MM.1S (cell line): Measurements from ENCODE around the gene EXOSC9.

ENCODE experiments used
- DNase-seq: peaks from one replicate; pipeline ENCODE4 v3.0.0-alpha.2; 2015
- H2AFZ ChIP-seq: fragments of 300-600 bp; sonication (generic); 2 replicates; pipeline ENCODE4 v1.6.0; 2016; ENCODE audit warnings: antibody characterized with exemption, low read length
- H3F3A ChIP-seq: fragments of 300-600 bp; sonication (generic); 2 replicates; pipeline ENCODE4 v1.6.1; 2016; ENCODE audit warnings: mild to moderate bottlenecking, antibody characterized with exemption, low read length, moderate library complexity, mixed read lengths; ENCODE audit not compliant: insufficient read depth
- H3K27ac ChIP-seq: fragments of 300-600 bp; sonication (generic); 2 replicates; pipeline ENCODE4 v1.5.1; 2016; ENCODE audit warnings: mild to moderate bottlenecking, low read length
- H3K27me3 ChIP-seq: fragments of 300-600 bp; sonication (generic); replicated peaks from 2 replicates; pipeline ENCODE4 v1.6.0; 2016; ENCODE audit warnings: low read length; ENCODE audit not compliant: insufficient read depth
- H3K36me3 ChIP-seq: fragments of 300-600 bp; sonication (generic); replicated peaks from 2 replicates; pipeline ENCODE4 v1.6.1; 2016; ENCODE audit warnings: mild to moderate bottlenecking, low read length, mixed read lengths; ENCODE audit not compliant: insufficient read depth
- H3K4me1 ChIP-seq: fragments of 300-600 bp; sonication (generic); 2 replicates; pipeline ENCODE4 v1.6.1; 2016; ENCODE audit warnings: low read length, mixed read lengths
- H3K4me2 ChIP-seq: fragments of 300-600 bp; sonication (generic); 2 replicates; pipeline ENCODE4 v1.6.0; 2016; ENCODE audit warnings: low read depth, low read length
- H3K4me3 ChIP-seq: fragments of 300-600 bp; sonication (generic); 2 replicates; pipeline ENCODE4 v1.5.1; 2016; ENCODE audit warnings: low read length, mixed read lengths
- H3K79me2 ChIP-seq: fragments of 300-600 bp; sonication (generic); 2 replicates; pipeline ENCODE4 v1.6.1; 2016; ENCODE audit warnings: mixed run types, low read length, mixed read lengths
- H3K9ac ChIP-seq: fragments of 300-600 bp; sonication (generic); 2 replicates; pipeline ENCODE4 v1.6.1; 2016; ENCODE audit warnings: low read length, mixed read lengths
- H3K9me2 ChIP-seq: fragments of 300-600 bp; sonication (generic); replicated peaks from 2 replicates; pipeline ENCODE4 v1.6.1; 2016; ENCODE audit warnings: mild to moderate bottlenecking, low read length, mixed read lengths; ENCODE audit not compliant: insufficient read depth
- H3K9me3 ChIP-seq: fragments of 300-600 bp; sonication (generic); replicated peaks from 2 replicates; pipeline ENCODE4 v1.6.1; 2016; ENCODE audit warnings: mild to moderate bottlenecking, low read length, mixed read lengths; ENCODE audit not compliant: insufficient read depth
- H4K20me1 ChIP-seq: fragments of 300-600 bp; sonication (generic); 2 replicates; pipeline ENCODE4 v1.6.1; 2016; ENCODE audit warnings: mild to moderate bottlenecking, low read length, moderate library complexity, mixed read lengths; ENCODE audit not compliant: insufficient read depth
- EZH2 ChIP-seq: fragments of 300-600 bp; sonication (generic); optimal IDR thresholded peaks from 2 replicates; pipeline ENCODE3; 2017; ENCODE audit warnings: low read depth, mild to moderate bottlenecking, antibody characterized with exemption, low read length, mixed read lengths
- EZH2phosphoT487 ChIP-seq: fragments of 300-600 bp; sonication (generic); IDR thresholded peaks from 2 replicates; pipeline ENCODE4 v1.6.1; 2018; ENCODE audit warnings: antibody characterized with exemption, low read length
- TF ChIP-seq, protein P1 (sequence below): fragments of 300-600 bp; sonication (generic); IDR thresholded peaks from 2 replicates; pipeline ENCODE4 v1.5.1; 2016; ENCODE audit warnings: antibody characterized with exemption, low read length, mixed read lengths

The EXOSC9 gene

DNA sequence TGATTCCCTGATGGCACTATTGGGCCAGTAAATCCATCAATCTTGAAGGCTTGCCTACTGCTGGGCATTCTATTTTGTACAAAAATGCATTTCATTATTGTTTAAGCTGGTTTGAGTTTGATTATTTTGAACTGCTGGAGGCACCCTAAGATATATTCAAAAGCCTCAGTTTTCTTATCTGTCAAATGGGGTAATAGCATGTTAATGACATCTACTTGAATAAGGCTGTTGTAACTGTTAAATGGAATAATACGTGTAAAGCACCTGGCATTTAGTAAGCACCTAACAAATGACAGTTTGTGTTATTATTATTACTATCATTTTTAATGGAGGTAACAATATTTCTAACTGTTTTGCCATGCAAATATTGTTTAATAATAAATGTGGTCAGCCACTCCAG lies 29.3 kb upstream of the EXOSC9 start:
- no peak overlapping the region for H2AFZ ChIP-seq
- no peak for TF ChIP-seq EZH2
- TF ChIP-seq, protein P1, sequence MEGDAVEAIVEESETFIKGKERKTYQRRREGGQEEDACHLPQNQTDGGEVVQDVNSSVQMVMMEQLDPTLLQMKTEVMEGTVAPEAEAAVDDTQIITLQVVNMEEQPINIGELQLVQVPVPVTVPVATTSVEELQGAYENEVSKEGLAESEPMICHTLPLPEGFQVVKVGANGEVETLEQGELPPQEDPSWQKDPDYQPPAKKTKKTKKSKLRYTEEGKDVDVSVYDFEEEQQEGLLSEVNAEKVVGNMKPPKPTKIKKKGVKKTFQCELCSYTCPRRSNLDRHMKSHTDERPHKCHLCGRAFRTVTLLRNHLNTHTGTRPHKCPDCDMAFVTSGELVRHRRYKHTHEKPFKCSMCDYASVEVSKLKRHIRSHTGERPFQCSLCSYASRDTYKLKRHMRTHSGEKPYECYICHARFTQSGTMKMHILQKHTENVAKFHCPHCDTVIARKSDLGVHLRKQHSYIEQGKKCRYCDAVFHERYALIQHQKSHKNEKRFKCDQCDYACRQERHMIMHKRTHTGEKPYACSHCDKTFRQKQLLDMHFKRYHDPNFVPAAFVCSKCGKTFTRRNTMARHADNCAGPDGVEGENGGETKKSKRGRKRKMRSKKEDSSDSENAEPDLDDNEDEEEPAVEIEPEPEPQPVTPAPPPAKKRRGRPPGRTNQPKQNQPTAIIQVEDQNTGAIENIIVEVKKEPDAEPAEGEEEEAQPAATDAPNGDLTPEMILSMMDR = no peak
- TF ChIP-seq EZH2phosphoT487 = no peak
- no peak overlapping the region for H3K4me3 ChIP-seq
- no peaks in the 10 kb centered on the region for H3K27me3 ChIP-seq
- H3K4me1 ChIP-seq = no peaks in the 10 kb centered on the region
- H3F3A ChIP-seq = no peaks in the 10 kb centered on the region
- no peaks in the 10 kb centered on the region for H3K36me3 ChIP-seq
- no peak overlapping the region for H3K4me2 ChIP-seq
- H3K9me2 ChIP-seq = no peaks in the 10 kb centered on the region
- no peak overlapping the region for H3K9ac ChIP-seq
- no peak overlapping the region for H3K27ac ChIP-seq
- DNase-seq = no peak
- no peaks in the 10 kb centered on the region for H3K79me2 ChIP-seq
- no peaks in the 10 kb centered on the region for H3K9me3 ChIP-seq
- no peaks in the 10 kb centered on the region for H4K20me1 ChIP-seq

DNA sequence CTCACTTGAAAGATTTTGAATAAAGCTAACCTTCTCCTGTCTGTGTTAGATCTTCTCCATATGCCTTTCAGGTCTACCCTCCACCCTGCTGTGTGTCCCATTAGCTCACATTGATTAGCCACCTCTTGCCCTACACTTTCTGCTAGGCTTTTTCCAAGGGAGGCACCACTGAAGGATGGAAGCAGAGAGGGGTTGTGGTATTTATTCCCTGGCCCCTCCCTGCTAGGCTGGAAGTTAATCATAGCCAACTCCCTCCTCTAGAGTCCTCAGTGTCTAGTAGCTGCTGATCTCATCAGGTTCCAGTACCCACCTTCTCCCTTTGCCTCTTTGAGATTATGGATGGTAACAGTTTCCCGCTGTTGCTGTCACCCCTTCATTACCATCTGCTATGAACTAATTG lies 27.2 kb upstream of the EXOSC9 start:
- Histone ChIP-seq H3K4me3 (no peak overlapping the region), H4K20me1 (no peaks in the 10 kb centered on the region), H3K79me2 (no peaks in the 10 kb centered on the region), H3K4me2 (no peak overlapping the region), H3K4me1 (no peaks in the 10 kb centered on the region), H3K9ac (no peak overlapping the region), H3K36me3 (no peaks in the 10 kb centered on the region), H3K27me3 (no peaks in the 10 kb centered on the region), H3K9me3 (no peaks in the 10 kb centered on the region), H3F3A (no peaks in the 10 kb centered on the region), H3K27ac (no peak overlapping the region), H2AFZ (no peak overlapping the region), H3K9me2 (no peaks in the 10 kb centered on the region)
- no peak for DNase-seq
- TF ChIP-seq, protein P1 = no peak
- TF ChIP-seq EZH2 (no peak), EZH2phosphoT487 (no peak)

DNA sequence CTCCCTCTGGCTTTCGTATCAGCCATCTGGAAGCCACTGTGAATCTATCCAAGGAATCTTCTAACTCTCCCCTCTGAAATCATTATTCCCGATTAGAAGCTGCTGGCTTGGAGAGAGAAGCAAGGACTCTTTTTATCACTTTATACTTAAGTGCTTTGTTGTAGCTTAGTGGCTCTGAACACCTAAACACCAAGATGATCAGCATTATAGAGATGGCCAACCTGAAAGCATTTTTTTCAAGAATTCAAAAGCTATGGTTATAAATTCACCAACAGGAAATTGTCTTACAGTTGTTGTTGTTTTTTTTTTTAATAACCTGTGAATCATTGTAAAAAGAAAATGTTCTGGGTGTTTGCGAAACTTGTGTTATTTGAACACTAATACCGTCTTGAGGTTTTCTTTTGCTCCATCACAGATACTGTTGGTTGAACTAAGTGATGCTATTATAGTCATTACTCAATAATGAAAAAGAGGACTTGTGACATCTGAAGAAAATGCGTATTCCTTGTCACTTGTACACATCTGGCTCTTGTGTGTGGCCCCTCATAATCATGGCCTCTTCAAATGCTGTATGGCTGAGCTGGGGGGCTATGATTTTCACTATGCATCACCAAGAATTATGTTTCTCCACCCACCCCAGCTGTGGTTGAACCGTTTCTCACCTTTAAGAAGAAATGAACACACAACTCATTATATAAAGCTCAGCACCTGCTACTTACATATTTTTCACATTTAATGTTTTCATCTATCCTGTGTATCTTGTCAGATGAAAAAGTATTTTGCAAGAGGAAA lies 24.3 kb upstream of the EXOSC9 start:
- no peaks in the 10 kb centered on the region for H3K27me3 ChIP-seq
- no peak overlapping the region for H3K4me3 ChIP-seq
- no peaks in the 10 kb centered on the region for H3K79me2 ChIP-seq
- no peaks in the 10 kb centered on the region for H3K36me3 ChIP-seq
- H3K9ac ChIP-seq = no peak overlapping the region
- H4K20me1 ChIP-seq = no peaks in the 10 kb centered on the region
- no peaks in the 10 kb centered on the region for H3K4me1 ChIP-seq
- H2AFZ ChIP-seq = no peak overlapping the region
- no peaks in the 10 kb centered on the region for H3K9me3 ChIP-seq
- TF ChIP-seq, protein P1 = no peak
- no peak for TF ChIP-seq EZH2phosphoT487
- TF ChIP-seq EZH2 = no peak
- no peak overlapping the region for H3K27ac ChIP-seq
- no peaks in the 10 kb centered on the region for H3K9me2 ChIP-seq
- H3F3A ChIP-seq = no peaks in the 10 kb centered on the region
- H3K4me2 ChIP-seq = no peak overlapping the region
- no peak for DNase-seq
